G401.6 (cell line): ENCODE results near the gene NNMT.

Experiments
- FAIRE-seq: peaks from 2 replicates; lab custom pipeline; 2012; peaks lifted over from hg19 to GRCh38; lab: Jason Lieb, UNC

NNMT gene

GRCh38 chr11:114350022-114350421 lies 53.8 kb downstream of the NNMT start:
- no peak for FAIRE-seq

DNA sequence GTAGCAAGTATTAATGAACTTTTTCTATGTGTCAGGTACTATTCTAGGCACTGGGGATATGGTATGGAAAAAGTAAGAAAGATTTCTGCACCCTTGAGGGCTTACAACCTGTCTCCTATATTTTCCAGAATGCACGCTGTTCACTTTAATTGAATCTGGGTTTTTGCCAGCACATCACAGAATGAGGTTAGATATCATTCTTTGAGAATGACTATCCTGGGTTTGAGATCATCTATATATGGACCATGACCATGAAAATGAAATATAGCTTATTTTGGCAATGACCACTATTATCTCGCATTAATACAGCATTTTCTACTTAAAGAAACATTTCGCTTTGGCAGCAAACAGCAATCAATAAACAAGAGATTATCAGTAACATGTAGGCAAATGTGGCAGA lies 57.2 kb downstream of the NNMT start:
- no peak for FAIRE-seq

DNA sequence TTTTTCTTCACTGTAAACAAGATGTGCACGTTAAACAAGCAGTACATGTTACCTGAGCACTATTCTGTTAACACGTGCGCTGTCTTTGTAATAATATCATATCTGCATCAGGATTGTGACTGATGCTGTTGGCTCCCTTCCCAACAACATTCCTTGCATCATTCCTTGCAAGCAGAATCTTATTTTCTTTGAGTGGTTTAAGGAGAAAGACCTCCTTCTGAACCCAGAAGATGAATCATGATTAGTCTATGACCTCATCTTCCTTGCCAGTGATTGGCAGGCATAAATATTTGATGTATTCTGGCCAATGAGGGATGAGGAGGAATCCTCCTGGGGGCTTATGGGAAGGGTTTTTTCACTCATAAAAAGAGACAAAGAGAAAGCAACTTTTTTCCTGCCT lies 57.9 kb downstream of the NNMT start:
- no peak for FAIRE-seq

DNA sequence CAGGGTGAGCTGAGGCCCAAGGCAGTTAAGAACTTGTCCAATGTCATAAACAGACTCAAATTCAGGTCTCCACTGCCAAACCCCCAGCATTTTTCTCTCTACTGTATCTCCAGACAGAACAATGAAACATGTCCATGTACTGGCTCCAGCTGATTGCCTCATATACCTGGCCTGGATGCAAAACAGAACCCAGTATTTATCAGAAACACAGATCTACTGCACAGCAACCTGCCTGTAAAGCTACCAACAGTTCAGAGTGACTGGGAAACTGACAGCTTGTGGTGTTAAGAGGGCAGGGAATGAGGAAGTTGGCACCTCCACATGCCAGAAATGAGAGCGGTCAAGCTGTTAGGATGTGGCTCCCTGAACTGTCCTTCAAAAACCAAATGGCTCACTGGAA lies 62.5 kb downstream of the NNMT start:
- no peak for FAIRE-seq

GRCh38 chr11:114359342-114359741 lies 63.1 kb downstream of the NNMT start:
- no peak for FAIRE-seq

GRCh38 chr11:114362326-114362725 lies 66.1 kb downstream of the NNMT start:
- no peak for FAIRE-seq

GRCh38 chr11:114362958-114363357 lies 66.8 kb downstream of the NNMT start:
- no peak for FAIRE-seq
